Fibroblast of lung (primary cell): ENCODE data around the gene MAD2L1BP. TPM values are rescaled to one million over a fixed set of nuclear protein-coding genes. Genes with fewer than 3 reads are reported as not detected.
A peak's percentile ranks its signal among the peaks of the same experiment; 100 is the strongest.

Experiments
- DNase-seq, 2 donors: peaks; one replicate each; pipeline versions ENCODE4 v3.0.0 to v3.0.0-alpha.2; 2010; ENCODE audit warnings: low read depth in 2 of 2
- H2AFZ ChIP-seq: 2 replicates; pipeline ENCODE4 v1.5.1; 2012; ENCODE audit warnings: low read length, control low read depth, inconsistent platforms
- H3K27ac ChIP-seq: 2 replicates; pipeline ENCODE4 v1.5.1; 2011; ENCODE audit warnings: low read length, control low read depth; ENCODE audit not compliant: insufficient read depth
- H3K27me3 ChIP-seq: 2 replicates; pipeline ENCODE4 v1.5.1; 2011; ENCODE audit warnings: mild to moderate bottlenecking, low read length; ENCODE audit not compliant: control insufficient read depth, insufficient read depth
- H3K36me3 ChIP-seq: 2 replicates; pipeline ENCODE4 v1.5.1; 2011; ENCODE audit warnings: low read length; ENCODE audit not compliant: control insufficient read depth, insufficient read depth
- H3K4me1 ChIP-seq: 2 replicates; pipeline ENCODE4 v1.5.1; 2011; ENCODE audit warnings: low read length; ENCODE audit not compliant: control insufficient read depth, insufficient read depth; ENCODE audit errors: extremely low read depth
- H3K4me2 ChIP-seq: 2 replicates; pipeline ENCODE4 v1.5.1; 2011; ENCODE audit warnings: low read length, control low read depth; ENCODE audit not compliant: insufficient read depth; ENCODE audit errors: extremely low read depth
- H3K4me3 ChIP-seq, 4 experiments: fragments of 200-600 bp in 1 of 4; sonication (generic) in 1 of 4; replicated peaks in 1 of 4; 2 replicates each; pipeline ENCODE4 v1.5.1; 2011 to 2016; ENCODE audit warnings: low read length in 4 of 4, low read depth in 3 of 4, mild to moderate bottlenecking in 3 of 4, control low read depth in 2 of 4, inconsistent platforms in 1 of 4, mixed read lengths in 1 of 4; ENCODE audit not compliant: insufficient read depth in 1 of 4; ENCODE audit errors: control extremely low read depth in 1 of 4
- H3K79me2 ChIP-seq: 2 replicates; pipeline ENCODE4 v1.5.1; 2012; ENCODE audit warnings: mild to moderate bottlenecking, low read length, inconsistent platforms; ENCODE audit not compliant: control insufficient read depth, insufficient read depth
- H3K9ac ChIP-seq: 2 replicates; pipeline ENCODE4 v1.5.1; 2011; ENCODE audit warnings: mild to moderate bottlenecking, low read length, control low read depth; ENCODE audit not compliant: insufficient read depth
- H3K9me3 ChIP-seq: 2 replicates; pipeline ENCODE4 v1.5.1; 2012; ENCODE audit warnings: low read depth, low read length; ENCODE audit not compliant: control insufficient read depth, insufficient read depth
- H4K20me1 ChIP-seq: 2 replicates; pipeline ENCODE4 v1.5.1; 2011; ENCODE audit warnings: low read length; ENCODE audit not compliant: control insufficient read depth, insufficient read depth; ENCODE audit errors: extremely low read depth
- EZH2 ChIP-seq: IDR thresholded peaks from 2 replicates; pipeline ENCODE4 v1.5.1; 2012; ENCODE audit warnings: low read length, control low read depth, mild to moderate bottlenecking; ENCODE audit errors: missing control alignments
- polyA plus RNA-seq, 2 donors: library from polyadenylated mRNA; depleted of rRNA in 1 of 2; stranded (reverse) in 1 of 2; unstranded in 1 of 2; fragments of >200 nt; gene quantifications; 2 replicates each; pipeline ENCODE4 v1.2.1, GENCODE V29; 2011 to 2012; ENCODE audit warnings: missing spikeins in 1 of 2
- total RNA-seq: library from RNA; depleted of rRNA; stranded (reverse); fragments of >200 nt; gene quantifications from 2 replicates; pipeline ENCODE4 v1.2.1, GENCODE V29; 2014
- TF ChIP-seq, protein P1 (sequence below), 2 donors: IDR thresholded peaks in 1 of 2; conservative IDR thresholded peaks in 1 of 2; 1 replicate in 1 of 2; 2 replicates in 1 of 2; pipeline ENCODE4 v1.5.1; 2011 to 2012; ENCODE audit warnings: low read length in 2 of 2, control low read depth in 1 of 2, inconsistent platforms in 1 of 2, low read depth in 1 of 2, mild to moderate bottlenecking in 1 of 2

Gene MAD2L1BP
- total and polyA plus RNA-seq, 2 donors (not counting 1 experiment from before 2014, with no cell fraction given): 19.2 to 34.5 TPM

GRCh38 chr6:43636308-43636659 lies 644 bp downstream of the MAD2L1BP start:
- Histone ChIP-seq H3K4me1 (peaks cover 2% of the 10 kb centered on the region), H4K20me1 (no peaks in the 10 kb centered on the region), H2AFZ (no peak overlapping the region), H3K4me3 (peak overlapping the region; percentile 31 to 94 (median 58)), H3K27me3 (no peaks in the 10 kb centered on the region), H3K4me2 (peak overlapping the region; percentile 97), H3K36me3 (peaks cover 6% of the 10 kb centered on the region), H3K27ac (peak overlapping the region; percentile 37), H3K9me3 (no peaks in the 10 kb centered on the region), H3K79me2 (peaks cover 28% of the 10 kb centered on the region), H3K9ac (peak overlapping the region; percentile 64)
- no peak for TF ChIP-seq EZH2
- TF ChIP-seq, protein P1, sequence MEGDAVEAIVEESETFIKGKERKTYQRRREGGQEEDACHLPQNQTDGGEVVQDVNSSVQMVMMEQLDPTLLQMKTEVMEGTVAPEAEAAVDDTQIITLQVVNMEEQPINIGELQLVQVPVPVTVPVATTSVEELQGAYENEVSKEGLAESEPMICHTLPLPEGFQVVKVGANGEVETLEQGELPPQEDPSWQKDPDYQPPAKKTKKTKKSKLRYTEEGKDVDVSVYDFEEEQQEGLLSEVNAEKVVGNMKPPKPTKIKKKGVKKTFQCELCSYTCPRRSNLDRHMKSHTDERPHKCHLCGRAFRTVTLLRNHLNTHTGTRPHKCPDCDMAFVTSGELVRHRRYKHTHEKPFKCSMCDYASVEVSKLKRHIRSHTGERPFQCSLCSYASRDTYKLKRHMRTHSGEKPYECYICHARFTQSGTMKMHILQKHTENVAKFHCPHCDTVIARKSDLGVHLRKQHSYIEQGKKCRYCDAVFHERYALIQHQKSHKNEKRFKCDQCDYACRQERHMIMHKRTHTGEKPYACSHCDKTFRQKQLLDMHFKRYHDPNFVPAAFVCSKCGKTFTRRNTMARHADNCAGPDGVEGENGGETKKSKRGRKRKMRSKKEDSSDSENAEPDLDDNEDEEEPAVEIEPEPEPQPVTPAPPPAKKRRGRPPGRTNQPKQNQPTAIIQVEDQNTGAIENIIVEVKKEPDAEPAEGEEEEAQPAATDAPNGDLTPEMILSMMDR (conservative IDR thresholded peaks at IDR 0.05 in 1 of 2, IDR thresholded peaks at IDR 0.05 in 1 of 2; ENCODE audit: low read depth in 1 of 2, low read length in 2 of 2): no peak
- DNase-seq: peak; percentile 10 to 22

GRCh38 chr6:43639984-43640800 lies 4.6 kb downstream of the MAD2L1BP start:
- Histone ChIP-seq H3K9me3 (no peaks in the 10 kb centered on the region), H4K20me1 (no peaks in the 10 kb centered on the region), H2AFZ (no peak overlapping the region), H3K27ac (no peak overlapping the region), H3K9ac (no peak overlapping the region), H3K79me2 (peaks cover 28% of the 10 kb centered on the region), H3K4me3 (no peak overlapping the region), H3K4me2 (no peak overlapping the region), H3K27me3 (no peaks in the 10 kb centered on the region), H3K4me1 (peaks cover 2% of the 10 kb centered on the region), H3K36me3 (peaks cover 8% of the 10 kb centered on the region)
- TF ChIP-seq, protein P1 (conservative IDR thresholded peaks at IDR 0.05 in 1 of 2, IDR thresholded peaks at IDR 0.05 in 1 of 2; ENCODE audit: low read depth in 1 of 2, low read length in 2 of 2): no peak
- DNase-seq: no peak

GRCh38 chr6:43644940-43645612 lies 9.4 kb downstream of the MAD2L1BP start, which contains the start of gene RSPH9:
Gene RSPH9, plus strand, starts transcription at chr6:43645036. Its CDS starts 63 bp downstream, at chr6:43645099.
- peak within 1 kb of the TSS; percentile 62 for H3K4me2 ChIP-seq
- no peaks in the 10 kb centered on the region for H4K20me1 ChIP-seq
- H3K36me3 ChIP-seq: peaks cover 6% of the 10 kb centered on the region
- H3K27ac ChIP-seq: no peak within 1 kb of the TSS
- DNase-seq: peak; percentile 72 to 85
- H3K4me3 ChIP-seq: peak within 1 kb of the TSS; percentile 40 to 60 (median 50)
- H3K27me3 ChIP-seq: no peaks in the 10 kb centered on the region
- H2AFZ ChIP-seq: peak within 1 kb of the TSS; percentile 87
- no peaks in the 10 kb centered on the region for H3K4me1 ChIP-seq
- H3K79me2 ChIP-seq: peaks cover 4% of the 10 kb centered on the region
- no peak for TF ChIP-seq EZH2
- TF ChIP-seq, protein P1 (conservative IDR thresholded peaks at IDR 0.05 in 1 of 2, IDR thresholded peaks at IDR 0.05 in 1 of 2; ENCODE audit: low read depth in 1 of 2, low read length in 2 of 2): no peak
- peak within 1 kb of the TSS; percentile 20 for H3K9ac ChIP-seq
- H3K9me3 ChIP-seq: no peaks in the 10 kb centered on the region
